Pancreas (tissue), 10 donors: ENCODE data around the gene SLC25A13. TPM values are rescaled to one million over a fixed set of nuclear protein-coding genes. Genes with fewer than 3 reads are reported as not detected.

Experiments used
- ATAC-seq, 4 donors: fragments of 200-7000 bp; cut with Tn5 transposase; one replicate each; pipeline versions ENCODE4 v1.8.0 to v1.9.1; 2020; ENCODE audit warnings: mild to moderate bottlenecking in 4 of 4, moderate library complexity in 4 of 4
- DNase-seq, 6 donors: peaks; one replicate each; pipeline ENCODE4 v3.0.0-alpha.2; 2020
- FAIRE-seq: peaks from 2 replicates; lab custom pipeline; 2012; peaks lifted over from hg19 to GRCh38; lab: Jason Lieb, UNC
- H3K27ac ChIP-seq, 4 donors: fragments of 200-600 bp; sonication (generic); 1 replicate in 3 of 4; 2 replicates in 1 of 4; pipeline versions ENCODE4 v1.5.0 to v1.8.0; 2020
- H3K27me3 ChIP-seq, 4 donors: fragments of 200-600 bp; one replicate each; pipeline ENCODE4 v1.8.0; 2021
- H3K36me3 ChIP-seq, 3 donors: fragments of 200-600 bp; sonication (generic) in 1 of 3; one replicate each; pipeline versions ENCODE4 v1.5.0 to v1.8.0; 2020 to 2021
- H3K4me1 ChIP-seq, 3 donors: fragments of 200-600 bp; one replicate each; pipeline ENCODE4 v1.8.0; 2021
- H3K4me3 ChIP-seq, 4 donors: fragments of 200-600 bp; sonication (generic) in 2 of 4; one replicate each; pipeline versions ENCODE4 v1.5.0 to v1.8.0; 2020 to 2021
- H3K9me3 ChIP-seq, 4 donors: fragments of 200-600 bp; one replicate each; pipeline ENCODE4 v1.8.0; 2021
- CTCF ChIP-seq, 4 donors: fragments of 200-600 bp; sonication (generic) in 3 of 4; IDR thresholded peaks; one replicate each; pipeline versions ENCODE4 v1.5.0 to v1.8.0; 2021; ENCODE audit warnings: antibody characterized with exemption in 4 of 4
- WGBS, 2 donors: extraction: QIAGEN DNeasy Blood & Tissue Kit; methylation state at CpG; one replicate each; pipeline ENCODE4 v1.1.7; 2013; 5-methylcytosine and 5-hydroxymethylcytosine counted together
- intact Hi-C, 3 donors: fragments of 100-400 bp; cut with DNase I; formaldehyde crosslinking; loops; one replicate each; pipeline versions ENCODE4 v1.11.1 to v1.14.2; 2022
- polyA plus RNA-seq, 2 donors: library from polyadenylated mRNA; stranded (reverse); fragments of 200-250 nt; gene quantifications; one replicate each; pipeline ENCODE4 v1.2.3, GENCODE V29; 2013
- total RNA-seq, 6 donors: library from RNA; stranded (reverse); fragmentation: NEBNext Ultra II Directional in 4 of 6; extraction: Animal tissue kit (Norgen Biotek cat#: 25700) in 4 of 6; gene quantifications; one replicate each; pipeline versions ENCODE4 v1.2.1 to v1.2.4, GENCODE V29; 2021 to 2023
- donor health status: healthy with polysubstance abuse.
- donor health status: DM: no; HTN: no; CAD: no; lungs with moderate emphysema.
- donor health status: DM: no; HTN: no; CAD: no.
- donor health status: control.
- donor health status: control.
- donor health status: Bipolar disorder and iron deficiency.
- donor health status: DM: yes; HTN: yes; CAD: no.
- donor health status: DM: no; HTN: no; CAD: no.
- donor health status: DM: no; HTN: no; CAD: no.
- donor health status: DM: yes; HTN: yes; CAD: no.

Gene SLC25A13
- total and polyA plus RNA-seq, 8 donors = 4.2 to 15.0 (median 11.0) TPM

GRCh38 chr7:96100737-96101136, 221.2 kb downstream of the SLC25A13 start:
- DNase-seq = no peak
- no peak overlapping the region for H3K27ac ChIP-seq
- FAIRE-seq = no peak
- no peak overlapping the region for H3K4me3 ChIP-seq
- ATAC-seq = no peak
- H3K27me3 ChIP-seq = no peaks in the 10 kb centered on the region
- WGBS, 2 donors = 72 to 87% methylated on average over 1 of the region's 1 CpG
- H3K9me3 ChIP-seq = no peaks in the 10 kb centered on the region
- H3K36me3 ChIP-seq = no peaks in the 10 kb centered on the region
- no peak for TF ChIP-seq CTCF (IDR thresholded peaks at IDR 0.05)
- peaks cover 0 to 2% (median 0%) of the 10 kb centered on the region in 3 donors for H3K4me1 ChIP-seq
- intact Hi-C loops = no loop called here

- no peak overlapping the region for H3K27ac ChIP-seq
- intact Hi-C loops = no loop called here
- H3K4me3 ChIP-seq = no peak overlapping the region
- DNase-seq = no peak
- no peak for ATAC-seq
- FAIRE-seq = no peak
- H3K27me3 ChIP-seq = no peaks in the 10 kb centered on the region
- no peak for TF ChIP-seq CTCF (IDR thresholded peaks at IDR 0.05)
- WGBS, 2 donors = 82 to 84% methylated on average over 2 of the region's 2 CpGs
- H3K36me3 ChIP-seq = no peaks in the 10 kb centered on the region
- H3K9me3 ChIP-seq = no peaks in the 10 kb centered on the region
- peaks cover 0 to 2% (median 0%) of the 10 kb centered on the region in 3 donors for H3K4me1 ChIP-seq
Measured at GRCh38 chr7:96097835-96098234, 224.1 kb downstream of the SLC25A13 start.

- H3K4me3 ChIP-seq = no peak overlapping the region
- intact Hi-C loops = no loop called here
- FAIRE-seq = no peak
- 79 to 89% methylated on average over 1 of the region's 1 CpG for WGBS, 2 donors
- TF ChIP-seq CTCF (IDR thresholded peaks at IDR 0.05) = no peak
- H3K27me3 ChIP-seq = no peaks in the 10 kb centered on the region
- H3K36me3 ChIP-seq = no peaks in the 10 kb centered on the region
- no peak overlapping the region for H3K27ac ChIP-seq
- no peaks in the 10 kb centered on the region for H3K9me3 ChIP-seq
- H3K4me1 ChIP-seq = peaks cover 0 to 2% (median 0%) of the 10 kb centered on the region in 3 donors
- ATAC-seq = peak in 1 of 4 donors; percentile 59
- DNase-seq = no peak
Measured at GRCh38 chr7:96093435-96093834, 228.5 kb downstream of the SLC25A13 start.

GRCh38 chr7:96090756-96091155, 231.1 kb downstream of the SLC25A13 start:
- no peak for TF ChIP-seq CTCF (IDR thresholded peaks at IDR 0.05)
- FAIRE-seq (no peak), DNase-seq (no peak), ATAC-seq (no peak)
- Histone ChIP-seq H3K27ac (no peak overlapping the region), H3K36me3 (no peaks in the 10 kb centered on the region), H3K4me3 (no peak overlapping the region), H3K4me1 (no peaks in the 10 kb centered on the region), H3K27me3 (no peaks in the 10 kb centered on the region), H3K9me3 (no peaks in the 10 kb centered on the region)
- intact Hi-C loops = no loop called here
- 88 to 89% methylated on average over 6 of the region's 6 CpGs for WGBS, 2 donors

GRCh38 chr7:96089511-96089910, 232.4 kb downstream of the SLC25A13 start:
- no peak for DNase-seq
- no peak overlapping the region for H3K27ac ChIP-seq
- no peak for FAIRE-seq
- no peak for ATAC-seq
- intact Hi-C loops = no loop called here
- WGBS, 2 donors = 77 to 82% methylated on average over 3 of the region's 3 CpGs
- H3K4me3 ChIP-seq = no peak overlapping the region
- H3K36me3 ChIP-seq = no peaks in the 10 kb centered on the region
- no peak for TF ChIP-seq CTCF (IDR thresholded peaks at IDR 0.05)
- no peaks in the 10 kb centered on the region for H3K27me3 ChIP-seq
- peaks cover 0 to 9% (median 8%) of the 10 kb centered on the region in 3 donors for H3K4me1 ChIP-seq
- no peaks in the 10 kb centered on the region for H3K9me3 ChIP-seq
